IMR-90 (cell line): ENCODE results near the gene RIC8B. TPM values are rescaled to one million over a fixed set of nuclear protein-coding genes. Genes with fewer than 3 reads are reported as not detected.

Experiments used
- ATAC-seq: fragments of 200-7000 bp; cut with Tn5 transposase; 2 replicates; pipeline ENCODE4 v1.9.1; 2020; ENCODE audit warnings: low read depth, mild to moderate bottlenecking, moderate library complexity
- BruUV-seq: library from RNA; stranded (reverse); fragments of 400-500 nt; replicated peaks from 2 replicates; lab custom pipeline; 2021; lab: Mats Ljungman, UMichigan
- CTCF ChIA-PET: fragments of 300-600 bp; formaldehyde crosslinking; extraction: SDS; loops from one replicate; lab custom pipeline; 2021; ENCODE audit warnings: antibody characterized with exemption; lab: Yijun Ruan, JAX
- POLR2A ChIA-PET: fragments of 300-600 bp; sonication (Branson Sonifier 250); formaldehyde crosslinking; loops from one replicate; lab custom pipeline; 2022; ENCODE audit warnings: antibody characterized with exemption; ENCODE audit not compliant: unreplicated experiment; lab: Charles Lee
- DNase-seq: peaks from one replicate; pipeline ENCODE4 v3.0.0; 2013
- H2AFZ ChIP-seq: replicated peaks from 2 replicates; pipeline ENCODE3; 2013; ENCODE audit warnings: low read length, mild to moderate bottlenecking; ENCODE audit not compliant: poor library complexity
- H2AK5ac ChIP-seq: 2 replicates; pipeline ENCODE4 v1.6.1; 2013; ENCODE audit warnings: low read depth, low read length, inconsistent platforms
- H2AK9ac ChIP-seq: replicated peaks from 2 replicates; pipeline ENCODE3; 2013; ENCODE audit warnings: mild to moderate bottlenecking, low read depth, low read length, moderate library complexity; ENCODE audit not compliant: poor library complexity
- H2BK120ac ChIP-seq: 2 replicates; pipeline ENCODE4 v1.6.1; 2013; ENCODE audit warnings: low read depth, low read length, inconsistent platforms
- H2BK15ac ChIP-seq: 3 replicates; pipeline ENCODE4 v1.6.1; 2013; ENCODE audit warnings: low read depth, low read length, inconsistent platforms
- H2BK20ac ChIP-seq: 2 replicates; pipeline ENCODE4 v1.6.1; 2013; ENCODE audit warnings: low read depth, mild to moderate bottlenecking, inconsistent platforms, low read length, moderate library complexity
- H2BK5ac ChIP-seq: 2 replicates; pipeline ENCODE4 v1.6.1; 2013; ENCODE audit warnings: mild to moderate bottlenecking, low read depth, low read length, inconsistent platforms; ENCODE audit not compliant: poor library complexity, severe bottlenecking
- H3K14ac ChIP-seq: replicated peaks from 2 replicates; pipeline ENCODE4 v1.6.1; 2013; ENCODE audit warnings: low read depth, low read length, inconsistent platforms
- H3K18ac ChIP-seq: 2 replicates; pipeline ENCODE4 v1.6.1; 2013; ENCODE audit warnings: low read depth, low read length, control low read depth
- H3K23ac ChIP-seq: 2 replicates; pipeline ENCODE4 v1.6.1; 2013; ENCODE audit warnings: low read depth, low read length, inconsistent platforms
- H3K27ac ChIP-seq: 2 replicates; pipeline ENCODE4 v1.5.1; 2013; ENCODE audit warnings: mild to moderate bottlenecking, control low read depth, low read length; ENCODE audit not compliant: insufficient read depth
- H3K27me3 ChIP-seq: 2 replicates; pipeline ENCODE4 v1.6.1; 2013; ENCODE audit warnings: low read length; ENCODE audit not compliant: control insufficient read depth, insufficient read depth
- H3K36me3 ChIP-seq: 2 replicates; pipeline ENCODE4 v1.6.1; 2013; ENCODE audit warnings: low read length, mixed read lengths; ENCODE audit not compliant: control insufficient read depth, insufficient read depth
- H3K4ac ChIP-seq: 2 replicates; pipeline ENCODE4 v1.6.1; 2013; ENCODE audit warnings: low read depth, low read length, inconsistent platforms
- H3K4me1 ChIP-seq: 2 replicates; pipeline ENCODE4 v1.6.1; 2013; ENCODE audit warnings: low read length, mixed read lengths; ENCODE audit not compliant: control insufficient read depth, insufficient read depth
- H3K4me2 ChIP-seq: 2 replicates; pipeline ENCODE4 v1.6.1; 2013; ENCODE audit warnings: low read depth, mild to moderate bottlenecking, control low read depth, low read length, moderate library complexity
- H3K4me3 ChIP-seq: 2 replicates; pipeline ENCODE4 v1.5.1; 2013; ENCODE audit warnings: low read depth, mild to moderate bottlenecking, control low read depth, low read length, moderate library complexity; ENCODE audit not compliant: insufficient read depth
- H3K56ac ChIP-seq: 2 replicates; pipeline ENCODE4 v1.6.1; 2013; ENCODE audit warnings: low read length, inconsistent platforms; ENCODE audit not compliant: insufficient read depth; ENCODE audit errors: extremely low read depth
- H3K79me1 ChIP-seq, 2 experiments: 2 replicates each; pipeline ENCODE4 v1.6.1; 2013; ENCODE audit warnings: low read length in 2 of 2, inconsistent platforms in 1 of 2, low read depth in 1 of 2
- H3K9ac ChIP-seq: 2 replicates; pipeline ENCODE4 v1.6.1; 2013; ENCODE audit warnings: low read depth, low read length, control low read depth
- H3K9me1 ChIP-seq: 2 replicates; pipeline ENCODE4 v1.6.1; 2013; ENCODE audit warnings: low read length, inconsistent platforms; ENCODE audit not compliant: insufficient read depth
- H3K9me3 ChIP-seq: 2 replicates; pipeline ENCODE4 v1.6.1; 2013; ENCODE audit warnings: low read length; ENCODE audit not compliant: control insufficient read depth, insufficient read depth
- H4K20me1 ChIP-seq: 2 replicates; pipeline ENCODE4 v1.6.1; 2013; ENCODE audit warnings: low read length, inconsistent platforms; ENCODE audit not compliant: insufficient read depth
- H4K5ac ChIP-seq: 2 replicates; pipeline ENCODE4 v1.6.1; 2013; ENCODE audit warnings: mild to moderate bottlenecking, low read depth, low read length, control low read depth
- H4K8ac ChIP-seq, 2 experiments: 2 replicates each; pipeline ENCODE4 v1.6.1; 2013; ENCODE audit warnings: low read depth in 2 of 2, low read length in 2 of 2, control low read depth in 1 of 2, inconsistent platforms in 1 of 2
- H4K91ac ChIP-seq: 2 replicates; pipeline ENCODE4 v1.6.1; 2013; ENCODE audit warnings: low read depth, low read length, inconsistent platforms; ENCODE audit not compliant: insufficient read depth
- BHLHE40 ChIP-seq: fragments of 150-350 bp; IDR thresholded peaks from 2 replicates; pipeline ENCODE4 v1.6.1; 2016; ENCODE audit warnings: mild to moderate bottlenecking, low read depth, low read length
- CEBPB ChIP-seq: IDR thresholded peaks from 2 replicates; pipeline ENCODE4 v1.6.1; 2012; ENCODE audit warnings: low read depth, low read length, improper control_type of control experiment
- CHD1 ChIP-seq: IDR thresholded peaks from 2 replicates; pipeline ENCODE4 v1.6.1; 2012; ENCODE audit warnings: low read depth, low read length, improper control_type of control experiment
- CTCF ChIP-seq: conservative IDR thresholded peaks from 2 replicates; pipeline ENCODE4 v1.5.1; 2012; ENCODE audit warnings: mild to moderate bottlenecking, low read depth, low read length, improper control_type of control experiment
- ELK1 ChIP-seq: fragments of 150-350 bp; IDR thresholded peaks from 2 replicates; pipeline ENCODE4 v1.6.1; 2016; ENCODE audit warnings: low read depth, mild to moderate bottlenecking, low read length, moderate library complexity, borderline replicate concordance
- FOS ChIP-seq: fragments of 150-350 bp; IDR thresholded peaks from 2 replicates; pipeline ENCODE4 v1.6.1; 2016; ENCODE audit warnings: low read depth, low read length
- MAFK ChIP-seq: IDR thresholded peaks from 2 replicates; pipeline ENCODE4 v1.6.1; 2012; ENCODE audit warnings: low read depth, low read length, improper control_type of control experiment
- MAZ ChIP-seq: IDR thresholded peaks from 2 replicates; pipeline ENCODE4 v1.6.1; 2012; ENCODE audit warnings: low read depth, mild to moderate bottlenecking, low read length, improper control_type of control experiment, moderate library complexity, borderline replicate concordance
- MXI1 ChIP-seq: IDR thresholded peaks from 2 replicates; pipeline ENCODE4 v1.6.1; 2012; ENCODE audit warnings: low read depth, mild to moderate bottlenecking, low read length, moderate library complexity, borderline replicate concordance
- NFE2L2 ChIP-seq: fragments of 150-350 bp; IDR thresholded peaks from 2 replicates; pipeline ENCODE4 v1.6.1; 2016; ENCODE audit warnings: low read depth, mild to moderate bottlenecking, low read length
- POLR2A ChIP-seq: IDR thresholded peaks from 2 replicates; pipeline ENCODE4 v1.6.1; 2012; ENCODE audit warnings: mild to moderate bottlenecking, low read depth, low read length
- RAD21 ChIP-seq: IDR thresholded peaks from 2 replicates; pipeline ENCODE4 v1.6.1; 2012; ENCODE audit warnings: low read length, improper control_type of control experiment
- RCOR1 ChIP-seq: IDR thresholded peaks from 2 replicates; pipeline ENCODE4 v1.6.1; 2012; ENCODE audit warnings: mild to moderate bottlenecking, low read length, improper control_type of control experiment; ENCODE audit not compliant: insufficient replicate concordance
- RFX5 ChIP-seq: IDR thresholded peaks from 2 replicates; pipeline ENCODE4 v1.8.0; 2012; ENCODE audit warnings: low read depth, mild to moderate bottlenecking, low read length, moderate library complexity
- SMC3 ChIP-seq: fragments of 150-350 bp; IDR thresholded peaks from 2 replicates; pipeline ENCODE4 v1.6.1; 2016; ENCODE audit warnings: low read depth, mild to moderate bottlenecking, antibody characterized with exemption, low read length, moderate library complexity
- USF2 ChIP-seq: fragments of 150-350 bp; IDR thresholded peaks from 2 replicates; pipeline ENCODE4 v1.6.1; 2017; ENCODE audit warnings: mild to moderate bottlenecking, antibody characterized with exemption, low read length, low read depth
- WGBS, 2 experiments: methylation state at CpG; one replicate each; pipeline versions ENCODE4 v1.1.5 to v1.1.7; 2013; ENCODE audit warnings: missing lambda C conversion rate in 2 of 2; ENCODE audit not compliant: insufficient read length in 1 of 2; ENCODE audit errors: extremely low coverage in 2 of 2; 5-methylcytosine and 5-hydroxymethylcytosine counted together
- dilution Hi-C: fragments of 300-500 bp; cut with HindIII; formaldehyde crosslinking; loops from one replicate; pipeline ENCODE4 v1.14.3; 2018; ENCODE audit warnings: low sequenced_read_pairs; ENCODE audit not compliant: unreplicated experiment
- in situ Hi-C: fragments of 300-500 bp; cut with MboI; formaldehyde crosslinking; loops from 3 replicates; pipeline ENCODE4 v1.14.3; 2019; ENCODE audit warnings: low sequenced_read_pairs, inconsistent platforms, mixed read lengths
- intact Hi-C: fragments of 100-400 bp; cut with micrococcal nuclease; formaldehyde crosslinking; loops from 2 replicates; pipeline ENCODE4 v1.10.0; 2022
- polyA plus RNA-seq, 3 experiments: library from polyadenylated mRNA; depleted of rRNA; stranded (reverse); fragments of >200 nt; gene quantifications; 2 replicates each; pipeline ENCODE4 v1.2.3, GENCODE V29; 2012; ENCODE audit warnings: low replicate concordance in 1 of 3
- total RNA-seq: library from RNA; depleted of rRNA; stranded (reverse); fragments of >200 nt; gene quantifications from 2 replicates; pipeline ENCODE4 v1.2.3, GENCODE V29; 2012

Gene RIC8B
- total and polyA plus RNA-seq, 2 of the 4 experiments (the other 2 are of a cell fraction) = 5.5 to 19.5 TPM

- dilution Hi-C loops = no loop called here
- WGBS, 2 experiments = 100% methylated on average over 1 of the region's 5 CpGs; no CpG with 5 or more reads in 1 of the 2 experiments
These were observed 9.0 kb downstream of the RIC8B start for GRCh38 chr12:106783515-106783914.

More at GRCh38 chr12:106783515-106783914, 9.0 kb downstream of the RIC8B start:
- H2BK20ac ChIP-seq = no peak overlapping the region
- H4K20me1 ChIP-seq = peaks cover 5% of the 10 kb centered on the region; the same call in 1 of the 2 replicates
- no peak overlapping the region for H3K56ac ChIP-seq
- H3K9ac ChIP-seq = no peak overlapping the region
- no peak overlapping the region for H2BK120ac ChIP-seq
- H4K8ac ChIP-seq = no peak overlapping the region
- no peaks in the 10 kb centered on the region for H3K27me3 ChIP-seq
- BruUV-seq = no TSS peak
- H4K5ac ChIP-seq = no peak overlapping the region
- intact Hi-C loops (no loop called here), in situ Hi-C loops (no loop called here)
- H3K4me1 ChIP-seq = peaks cover 3% of the 10 kb centered on the region
- peaks cover 22 to 36% of the 10 kb centered on the region in 2 experiments for H3K79me1 ChIP-seq
- H3K9me1 ChIP-seq = no peaks in the 10 kb centered on the region
- no peak overlapping the region for H4K91ac ChIP-seq
- TF ChIP-seq MAZ (no peak), BHLHE40 (no peak), ELK1 (no peak), USF2 (no peak), FOS (no peak), RAD21 (no peak), MAFK (no peak), CHD1 (no peak), MXI1 (no peak), RCOR1 (no peak), SMC3 (no peak), CTCF (no peak), CEBPB (no peak), POLR2A (no peak), NFE2L2 (no peak), RFX5 (no peak)
- ATAC-seq (no peak), DNase-seq (no peak)
- H3K27ac ChIP-seq = no peak overlapping the region
- H2BK15ac ChIP-seq = no peak overlapping the region
- H2AK5ac ChIP-seq = no peak overlapping the region
- no peak overlapping the region for H3K18ac ChIP-seq
- peaks cover 9% of the 10 kb centered on the region for H3K36me3 ChIP-seq
- no peak overlapping the region for H3K4me2 ChIP-seq
- no peaks in the 10 kb centered on the region for H3K9me3 ChIP-seq
- no peak overlapping the region for H2BK5ac ChIP-seq
- ChIA-PET CTCF (no interaction called here), POLR2A (no interaction called here)
- H3K4ac ChIP-seq = no peak overlapping the region
- H3K14ac ChIP-seq = no peak overlapping the region
- no peak overlapping the region for H3K23ac ChIP-seq
- no peak overlapping the region for H2AFZ ChIP-seq
- H3K4me3 ChIP-seq = no peak overlapping the region
- no peak overlapping the region for H2AK9ac ChIP-seq
